Ascending aorta (tissue), 2 donors: ENCODE data around the gene TARS3. TPM values are rescaled to one million over a fixed set of nuclear protein-coding genes. Genes with fewer than 3 reads are reported as not detected.

Experiments
- DNase-seq, 2 donors: peaks; one replicate each; pipeline ENCODE4 v3.0.0-alpha.2; 2019; ENCODE audit warnings: low spot score in 2 of 2
- H3K27ac ChIP-seq, 2 donors: fragments of 200-600 bp; sonication (generic); one replicate each; pipeline ENCODE4 v1.5.1; 2016 to 2017; ENCODE audit warnings: mild to moderate bottlenecking in 1 of 2
- H3K27me3 ChIP-seq: fragments of 200-600 bp; sonication (generic); one replicate; pipeline ENCODE4 v1.5.1; 2017
- H3K36me3 ChIP-seq, 2 donors: fragments of 200-600 bp; sonication (generic); one replicate each; pipeline ENCODE4 v1.5.1; 2016
- H3K4me1 ChIP-seq, 2 donors: fragments of 200-600 bp; sonication (generic); one replicate each; pipeline ENCODE4 v1.5.1; 2016 to 2017; ENCODE audit warnings: mild to moderate bottlenecking in 1 of 2
- H3K4me3 ChIP-seq, 2 donors: fragments of 200-600 bp; sonication (generic); one replicate each; pipeline ENCODE4 v1.5.1; 2016 to 2017; ENCODE audit warnings: mild to moderate bottlenecking in 1 of 2
- H3K9me3 ChIP-seq, 2 donors: fragments of 200-600 bp; sonication (generic); one replicate each; pipeline ENCODE4 v1.5.1; 2016
- CTCF ChIP-seq, 3 experiments: fragments of 200-600 bp in 2 of 3; fragments of 450-650 bp in 1 of 3; sonication (generic) in 2 of 3; IDR thresholded peaks; one replicate each; pipeline ENCODE4 v1.5.1; 2016 to 2019; ENCODE audit warnings: antibody characterized with exemption in 3 of 3, mild to moderate bottlenecking in 1 of 3, moderate library complexity in 1 of 3
- intact Hi-C: fragments of 100-400 bp; cut with DNase I; formaldehyde crosslinking; loops from one replicate; pipeline ENCODE4 v1.15.1; 2023
- total RNA-seq: library from RNA; depleted of rRNA; stranded (reverse); fragments of >200 nt; gene quantifications from one replicate; pipeline ENCODE4 v1.1.0, GENCODE V29; 2016

The TARS3 gene
- total RNA-seq, 1 donor from 2014 or later, result 39.5 TPM

GRCh38 chr15:101733545-101733944 is 9.3 kb upstream of the TARS3 start:
- no peak overlapping the region for H3K4me3 ChIP-seq
- no peaks in the 10 kb centered on the region for H3K27me3 ChIP-seq
- no peaks in the 10 kb centered on the region for H3K4me1 ChIP-seq
- no peaks in the 10 kb centered on the region for H3K36me3 ChIP-seq
- no peaks in the 10 kb centered on the region for H3K9me3 ChIP-seq
- TF ChIP-seq CTCF (IDR thresholded peaks at IDR 0.05), result no peak
- no peak for DNase-seq
- intact Hi-C loops, result no loop called here
- H3K27ac ChIP-seq, result no peak overlapping the region

DNA sequence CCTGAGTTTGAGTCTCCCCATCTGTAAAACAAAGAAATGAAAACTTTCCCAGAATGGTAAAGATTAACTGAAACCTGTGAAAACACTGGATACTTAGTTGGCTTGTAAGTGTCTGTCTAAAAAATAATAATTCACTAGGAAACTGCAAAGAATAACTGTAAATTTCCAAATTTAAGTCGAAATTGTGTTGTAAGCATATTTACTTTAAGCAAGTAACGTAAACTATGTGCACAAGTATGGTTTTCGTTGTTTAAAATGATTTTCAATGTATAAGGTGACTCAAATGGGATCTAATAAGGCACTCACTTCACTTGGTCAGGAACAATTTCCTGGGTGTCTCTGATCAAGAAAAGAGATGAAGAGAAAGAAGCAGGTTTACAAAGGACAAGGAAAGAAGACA is 8.5 kb upstream of the TARS3 start:
- no peak for TF ChIP-seq CTCF (IDR thresholded peaks at IDR 0.05)
- Histone ChIP-seq H3K36me3 (no peaks in the 10 kb centered on the region), H3K4me3 (no peak overlapping the region), H3K27me3 (no peaks in the 10 kb centered on the region), H3K4me1 (no peaks in the 10 kb centered on the region), H3K9me3 (no peaks in the 10 kb centered on the region), H3K27ac (no peak overlapping the region)
- intact Hi-C loops, result no loop called here
- DNase-seq, result no peak

- Histone ChIP-seq H3K36me3 (no peaks in the 10 kb centered on the region), H3K4me1 (no peaks in the 10 kb centered on the region), H3K27ac (no peak overlapping the region), H3K27me3 (no peaks in the 10 kb centered on the region), H3K4me3 (no peak overlapping the region), H3K9me3 (no peaks in the 10 kb centered on the region)
- TF ChIP-seq CTCF (IDR thresholded peaks at IDR 0.05), result no peak
- intact Hi-C loops, result no loop called here
- DNase-seq, result no peak
Observed at GRCh38 chr15:101731746-101732145, 7.5 kb upstream of the TARS3 start.

DNA sequence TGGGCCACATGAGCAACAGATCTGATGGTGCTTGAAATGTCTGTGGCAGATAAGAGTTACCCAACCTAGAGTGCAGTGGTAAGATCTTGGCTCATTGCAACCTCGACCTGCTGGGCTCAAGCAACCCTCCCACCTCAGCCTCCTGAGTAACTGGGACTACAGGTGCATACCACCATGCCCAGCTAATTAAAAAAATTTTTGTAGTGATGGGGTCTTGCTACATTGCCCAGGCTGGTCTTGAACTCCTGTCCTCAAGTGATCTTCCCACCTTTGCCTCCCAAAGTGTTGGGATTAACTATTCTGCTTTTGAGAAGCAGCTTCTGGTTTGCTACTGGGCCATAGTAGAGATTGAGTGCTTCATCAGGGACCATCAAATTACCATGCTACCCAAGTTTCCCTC is 2.9 kb upstream of the TARS3 start:
- Histone ChIP-seq H3K27me3 (no peaks in the 10 kb centered on the region), H3K4me3 (no peak overlapping the region), H3K4me1 (peaks cover 0 to 5% of the 10 kb centered on the region in 2 donors), H3K9me3 (no peaks in the 10 kb centered on the region), H3K36me3 (no peaks in the 10 kb centered on the region), H3K27ac (no peak overlapping the region)
- intact Hi-C loops, result no loop called here
- TF ChIP-seq CTCF (IDR thresholded peaks at IDR 0.05), result no peak
- DNase-seq, result no peak

DNA sequence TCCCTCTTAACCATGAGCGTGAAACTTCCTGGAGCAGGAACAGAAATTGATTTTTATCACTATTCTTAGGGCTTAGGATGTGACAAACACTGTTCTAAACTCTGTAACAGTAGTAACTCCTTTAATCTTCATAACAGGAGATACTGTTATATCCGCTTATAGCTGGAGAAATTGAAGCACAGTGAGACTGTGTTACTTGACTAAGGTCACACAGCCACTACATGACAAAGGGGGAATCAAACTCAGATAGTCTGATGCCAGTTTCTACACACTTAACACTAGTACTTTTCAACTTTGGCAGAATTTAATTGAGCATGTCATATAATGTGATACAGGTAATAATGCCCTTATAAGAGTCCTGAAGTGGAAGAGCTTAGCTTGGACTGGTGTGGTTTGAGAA is 800 bp upstream of the TARS3 start:
- Histone ChIP-seq H3K36me3 (peaks cover 0 to 20% of the 10 kb centered on the region in 2 donors), H3K27me3 (no peaks in the 10 kb centered on the region), H3K27ac (peak overlapping the region; percentile 91 to 92), H3K9me3 (no peaks in the 10 kb centered on the region), H3K4me3 (peak overlapping the region in 1 of 2 donors; percentile 76), H3K4me1 (peaks cover 0 to 5% of the 10 kb centered on the region in 2 donors)
- TF ChIP-seq CTCF (IDR thresholded peaks at IDR 0.05), result no peak
- no peak for DNase-seq
- intact Hi-C loops, result no loop called here

- H3K4me1 ChIP-seq, result peaks cover 0 to 7% of the 10 kb centered on the region in 2 donors
- no peak for DNase-seq
- TF ChIP-seq CTCF (IDR thresholded peaks at IDR 0.05), result no peak
- intact Hi-C loops, result loop anchor here (1.0 to 5.0 kb wide), 2 partner anchors 72 to 427 kb away; partner anchors contain the start of genes SNRPA1 and TM2D3
- peak overlapping the region; percentile 76 to 82 for H3K4me3 ChIP-seq
- H3K27me3 ChIP-seq, result no peaks in the 10 kb centered on the region
- peaks cover 0 to 24% of the 10 kb centered on the region in 2 donors for H3K36me3 ChIP-seq
- peak overlapping the region; percentile 91 to 92 for H3K27ac ChIP-seq
- H3K9me3 ChIP-seq, result no peaks in the 10 kb centered on the region
Observed at GRCh38 chr15:101724675-101725005, 367 bp upstream of the TARS3 start.
